Upper lobe of right lung (tissue), 1 donor: ENCODE results near the gene KRT39. TPM values are rescaled to one million over a fixed set of nuclear protein-coding genes. Genes with fewer than 3 reads are reported as not detected.

ENCODE experiments used
- ATAC-seq: fragments of 200-7000 bp; cut with Tn5 transposase; one replicate; pipeline ENCODE4 v1.9.1; 2020; ENCODE audit warnings: mild to moderate bottlenecking, moderate library complexity
- DNase-seq: peaks from one replicate; pipeline ENCODE4 v3.0.0-alpha.2; 2020
- H3K27ac ChIP-seq: fragments of 200-600 bp; one replicate; pipeline ENCODE4 v1.8.0; 2022
- H3K27me3 ChIP-seq: fragments of 200-600 bp; one replicate; pipeline ENCODE4 v1.8.0; 2022; ENCODE audit warnings: mild to moderate bottlenecking
- H3K36me3 ChIP-seq: fragments of 200-600 bp; one replicate; pipeline ENCODE4 v1.8.0; 2022
- H3K4me1 ChIP-seq: fragments of 200-600 bp; one replicate; pipeline ENCODE4 v1.8.0; 2022
- H3K4me3 ChIP-seq: fragments of 200-600 bp; one replicate; pipeline ENCODE4 v1.8.0; 2022; ENCODE audit warnings: mild to moderate bottlenecking
- H3K9me3 ChIP-seq: fragments of 200-600 bp; one replicate; pipeline ENCODE4 v1.8.0; 2022
- CTCF ChIP-seq: fragments of 200-600 bp; IDR thresholded peaks from one replicate; pipeline ENCODE4 v1.8.0; 2022; ENCODE audit warnings: antibody characterized with exemption
- intact Hi-C: fragments of 100-400 bp; cut with DNase I; formaldehyde crosslinking; loops from one replicate; pipeline ENCODE4 v1.11.0; 2022
- total RNA-seq: library from RNA; stranded (reverse); fragmentation: NEBNext Ultra II Directional; extraction: Animal tissue kit (Norgen Biotek cat#: 25700); gene quantifications from one replicate; pipeline ENCODE4 v1.2.1, GENCODE V29; 2021
- donor health status: DM: no; HTN: yes; CAD: no; lungs with severe emphysema.

The KRT39 gene
- total RNA-seq, 1 donor from 2014 or later, result 0.35 TPM

GRCh38 chr17:40910441-40910841, 56.3 kb downstream of the KRT39 start:
- Histone ChIP-seq H3K4me3 (no peak overlapping the region), H3K4me1 (peaks cover 9% of the 10 kb centered on the region), H3K27ac (no peak overlapping the region), H3K9me3 (no peaks in the 10 kb centered on the region), H3K36me3 (no peaks in the 10 kb centered on the region), H3K27me3 (peaks cover 6% of the 10 kb centered on the region)
- DNase-seq (no peak), ATAC-seq (no peak)
- intact Hi-C loops, result no loop called here
- no peak for TF ChIP-seq CTCF

GRCh38 chr17:40909755-40910154, 57.0 kb downstream of the KRT39 start:
- Histone ChIP-seq H3K36me3 (no peaks in the 10 kb centered on the region), H3K9me3 (no peaks in the 10 kb centered on the region), H3K27ac (no peak overlapping the region), H3K4me1 (peaks cover 9% of the 10 kb centered on the region), H3K4me3 (no peak overlapping the region), H3K27me3 (peaks cover 9% of the 10 kb centered on the region)
- ATAC-seq (peak; percentile 49), DNase-seq (no peak)
- intact Hi-C loops, result loop anchor here (5.0 kb wide), 1 partner anchor 418 kb away; no protein-coding TSS in a partner anchor
- no peak for TF ChIP-seq CTCF

GRCh38 chr17:40909351-40909750, 57.4 kb downstream of the KRT39 start:
- intact Hi-C loops, result loop anchor here (5.0 kb wide), 1 partner anchor 418 kb away; no protein-coding TSS in a partner anchor
- peak; percentile 83 for DNase-seq

More at GRCh38 chr17:40909351-40909750, 57.4 kb downstream of the KRT39 start:
- H3K4me1 ChIP-seq, result peaks cover 9% of the 10 kb centered on the region
- H3K27me3 ChIP-seq, result peaks cover 9% of the 10 kb centered on the region
- no peak overlapping the region for H3K4me3 ChIP-seq
- H3K9me3 ChIP-seq, result no peaks in the 10 kb centered on the region
- H3K36me3 ChIP-seq, result no peaks in the 10 kb centered on the region
- ATAC-seq, result peak; percentile 99
- peak; percentile 77 for TF ChIP-seq CTCF
- H3K27ac ChIP-seq, result no peak overlapping the region

Other genes with a start within 250 kb of the KRT39 start
- not detected for gene KRT25, start 211.6 kb downstream of the KRT39 start, total RNA-seq
- gene KRT26, start 194.7 kb downstream of the KRT39 start, total RNA-seq, result not detected
- 0.55 TPM for gene KRT27, start 184.4 kb downstream of the KRT39 start, total RNA-seq
- not detected for gene KRT28, start 167.0 kb downstream of the KRT39 start, total RNA-seq
- 36.8 TPM for gene KRT10, start 144.3 kb downstream of the KRT39 start, total RNA-seq
- not detected for gene KRT12, start 99.7 kb downstream of the KRT39 start, total RNA-seq
- not detected for gene KRT20, start 81.7 kb downstream of the KRT39 start, total RNA-seq
- gene KRT23, start 29.3 kb downstream of the KRT39 start, total RNA-seq, result 1.1 TPM
- gene KRT40, start 17.4 kb upstream of the KRT39 start, total RNA-seq, result not detected
- not detected for gene KRTAP3-3, start 27.2 kb upstream of the KRT39 start, total RNA-seq
- not detected for gene KRTAP3-2, start 33.0 kb upstream of the KRT39 start, total RNA-seq
- not detected for gene KRTAP3-1, start 42.2 kb upstream of the KRT39 start, total RNA-seq
- gene KRTAP1-5, start 60.3 kb upstream of the KRT39 start, total RNA-seq, result not detected
- not detected for gene KRTAP1-4, start 63.2 kb upstream of the KRT39 start, total RNA-seq
- not detected for gene KRTAP1-3, start 67.9 kb upstream of the KRT39 start, total RNA-seq
- gene KRTAP1-1, start 74.5 kb upstream of the KRT39 start, total RNA-seq, result not detected
- gene KRTAP2-1, start 80.4 kb upstream of the KRT39 start, total RNA-seq, result not detected
- gene KRTAP2-2, start 88.3 kb upstream of the KRT39 start, total RNA-seq, result not detected
- not detected for gene KRTAP2-3, start 93.2 kb upstream of the KRT39 start, total RNA-seq
- gene KRTAP2-4, start 98.9 kb upstream of the KRT39 start, total RNA-seq, result not detected
- gene KRTAP4-7, start 117.2 kb upstream of the KRT39 start, total RNA-seq, result not detected
- gene KRTAP4-8, start 131.2 kb upstream of the KRT39 start, total RNA-seq, result not detected
- gene KRTAP4-16, start 135.3 kb upstream of the KRT39 start, total RNA-seq, result not detected
- gene KRTAP4-9, start 138.4 kb upstream of the KRT39 start, total RNA-seq, result not detected
- not detected for gene KRTAP4-11, start 151.4 kb upstream of the KRT39 start, total RNA-seq
- gene KRTAP4-12, start 157.2 kb upstream of the KRT39 start, total RNA-seq, result not detected
- gene KRTAP4-6, start 173.6 kb upstream of the KRT39 start, total RNA-seq, result not detected
- gene KRTAP4-5, start 182.9 kb upstream of the KRT39 start, total RNA-seq, result not detected
- gene KRTAP4-4, start 193.8 kb upstream of the KRT39 start, total RNA-seq, result not detected
- gene KRTAP4-3, start 201.3 kb upstream of the KRT39 start, total RNA-seq, result not detected
- gene KRTAP4-2, start 211.3 kb upstream of the KRT39 start, total RNA-seq, result not detected
- not detected for gene KRTAP4-1, start 218.0 kb upstream of the KRT39 start, total RNA-seq
- gene KRTAP9-1, start 222.9 kb upstream of the KRT39 start, total RNA-seq, result not detected